WTC11 (cell line): Measurements from ENCODE around the gene APBB1. TPM values are rescaled to one million over a fixed set of nuclear protein-coding genes. Genes with fewer than 3 reads are reported as not detected.

Source experiments
- ATAC-seq: fragments of 200-7000 bp; cut with Tn5 transposase; 2 replicates; pipeline ENCODE4 v1.10.0; 2021; ENCODE audit warnings: mild to moderate bottlenecking, moderate library complexity
- CTCF ChIA-PET: fragments of 300-600 bp; sonication (Branson Sonifier 250); formaldehyde crosslinking; loops from one replicate; lab custom pipeline; 2021; ENCODE audit warnings: antibody characterized with exemption; lab: Charles Lee
- POLR2A ChIA-PET: fragments of 350-600 bp; sonication (Branson Sonifier 250); formaldehyde crosslinking; loops from one replicate; lab custom pipeline; 2021; ENCODE audit warnings: antibody characterized with exemption; lab: Charles Lee
- DNase-seq: peaks from one replicate; pipeline ENCODE4 v3.0.0; 2021; ENCODE audit warnings: low spot score
- H3K27ac Mint-ChIP-seq: 2 replicates; pipeline ENCODE4 v1.8.0; 2021; ENCODE audit warnings: mixed read lengths
- H3K27me3 Mint-ChIP-seq: 2 replicates; pipeline ENCODE4 v1.8.0; 2021; ENCODE audit warnings: low read depth, mild to moderate bottlenecking, moderate library complexity, mixed read lengths
- H3K36me3 Mint-ChIP-seq: 2 replicates; pipeline ENCODE4 v1.8.0; 2021; ENCODE audit warnings: mixed read lengths
- H3K4me1 Mint-ChIP-seq: 2 replicates; pipeline ENCODE4 v1.8.0; 2022; ENCODE audit warnings: mixed read lengths
- H3K4me3 Mint-ChIP-seq: 2 replicates; pipeline ENCODE4 v1.8.0; 2021; ENCODE audit warnings: mild to moderate bottlenecking, moderate library complexity, mixed read lengths
- H3K9me3 Mint-ChIP-seq: 2 replicates; pipeline ENCODE4 v1.8.0; 2021; ENCODE audit warnings: mixed read lengths
- ATF6 ChIP-seq: sonication (generic); formaldehyde crosslinking; IDR thresholded peaks from 2 replicates; pipeline ENCODE4 v1.8.1; 2023; ENCODE audit warnings: mild to moderate bottlenecking, missing genetic modification reagents
- CBFB ChIP-seq: sonication (generic); formaldehyde crosslinking; IDR thresholded peaks from 2 replicates; pipeline ENCODE4 v1.8.1; 2022; ENCODE audit warnings: mild to moderate bottlenecking, low read depth, missing genetic modification reagents
- FOXJ3 ChIP-seq: sonication (generic); formaldehyde crosslinking; IDR thresholded peaks from 2 replicates; pipeline ENCODE4 v1.9.0; 2021; ENCODE audit warnings: missing genetic modification reagents, mild to moderate bottlenecking, borderline replicate concordance
- FOXK1 ChIP-seq: sonication (generic); formaldehyde crosslinking; IDR thresholded peaks from 2 replicates; pipeline ENCODE4 v1.8.0; 2022; ENCODE audit warnings: mild to moderate bottlenecking, moderate library complexity, missing genetic modification reagents
- FOXP1 ChIP-seq: sonication (generic); formaldehyde crosslinking; IDR thresholded peaks from 2 replicates; pipeline ENCODE4 v1.8.0; 2022; ENCODE audit warnings: missing genetic modification reagents, mild to moderate bottlenecking, moderate library complexity, borderline replicate concordance
- JUN ChIP-seq: sonication (generic); formaldehyde crosslinking; IDR thresholded peaks from 2 replicates; pipeline ENCODE4 v1.8.0; 2023; ENCODE audit warnings: mild to moderate bottlenecking, missing genetic modification reagents
- MXD4 ChIP-seq: fragments of 250-450 bp; sonication (Bioruptor Pico); IDR thresholded peaks from 2 replicates; pipeline ENCODE4 v1.8.0; 2021; ENCODE audit warnings: mild to moderate bottlenecking, moderate library complexity, borderline replicate concordance
- NR1H2 ChIP-seq: sonication (generic); formaldehyde crosslinking; IDR thresholded peaks from 2 replicates; pipeline ENCODE4 v1.9.0; 2021; ENCODE audit warnings: mild to moderate bottlenecking, moderate library complexity, missing genetic modification reagents
- NR2C2 ChIP-seq: sonication (generic); formaldehyde crosslinking; IDR thresholded peaks from 2 replicates; pipeline ENCODE4 v1.8.0; 2022; ENCODE audit warnings: mild to moderate bottlenecking, missing genetic modification reagents
- TEAD4 ChIP-seq: sonication (generic); formaldehyde crosslinking; IDR thresholded peaks from 2 replicates; pipeline ENCODE4 v1.8.0; 2022; ENCODE audit warnings: mild to moderate bottlenecking, missing genetic modification reagents
- ZNF121 ChIP-seq: sonication (generic); formaldehyde crosslinking; IDR thresholded peaks from 2 replicates; pipeline ENCODE4 v1.8.0; 2023; ENCODE audit warnings: missing genetic modification reagents
- ZNF263 ChIP-seq: sonication (generic); formaldehyde crosslinking; IDR thresholded peaks from 2 replicates; pipeline ENCODE4 v1.8.1; 2022; ENCODE audit warnings: low read depth, mild to moderate bottlenecking, moderate library complexity, missing genetic modification reagents
- ZNF317 ChIP-seq: sonication (generic); formaldehyde crosslinking; IDR thresholded peaks from 2 replicates; pipeline ENCODE4 v1.8.1; 2023; ENCODE audit warnings: low read depth, mild to moderate bottlenecking, moderate library complexity, missing genetic modification reagents, borderline replicate concordance
- ZNF416 ChIP-seq: fragments of 250-450 bp; sonication (Bioruptor Pico); IDR thresholded peaks from 2 replicates; pipeline ENCODE4 v1.9.0; 2021; ENCODE audit warnings: mild to moderate bottlenecking, inconsistent platforms
- total RNA-seq: library from RNA; stranded (reverse); gene quantifications from 3 replicates; pipeline ENCODE4 v1.2.3, GENCODE V29; 2021
- TF ChIP-seq, protein P1 (sequence below): sonication (generic); formaldehyde crosslinking; IDR thresholded peaks from 2 replicates; pipeline ENCODE4 v1.8.0; 2023; ENCODE audit warnings: missing genetic modification reagents, mild to moderate bottlenecking, borderline replicate concordance
- TF ChIP-seq, protein P2 (sequence below): sonication (generic); formaldehyde crosslinking; IDR thresholded peaks from 2 replicates; pipeline ENCODE4 v1.8.0; 2022; ENCODE audit warnings: mild to moderate bottlenecking, missing genetic modification reagents
- TF ChIP-seq, protein P3 (sequence below): sonication (generic); formaldehyde crosslinking; IDR thresholded peaks from 2 replicates; pipeline ENCODE4 v1.8.1; 2023; ENCODE audit warnings: mild to moderate bottlenecking, missing genetic modification reagents, moderate library complexity
- TF ChIP-seq, protein P4 (sequence below): sonication (generic); formaldehyde crosslinking; IDR thresholded peaks from 2 replicates; pipeline ENCODE4 v1.8.1; 2023; ENCODE audit warnings: mild to moderate bottlenecking, moderate library complexity, missing genetic modification reagents
- TF ChIP-seq, protein P5 (sequence below): sonication (generic); formaldehyde crosslinking; conservative IDR thresholded peaks from 2 replicates; pipeline ENCODE4 v1.8.1; 2022; ENCODE audit warnings: mild to moderate bottlenecking, missing genetic modification reagents
- TF ChIP-seq, protein P6 (sequence below): fragments of 250-450 bp; sonication (Bioruptor Pico); IDR thresholded peaks from 2 replicates; pipeline ENCODE4 v1.9.0; 2021; ENCODE audit warnings: moderate library complexity, mild to moderate bottlenecking, inconsistent platforms, borderline replicate concordance

Gene APBB1
- total RNA-seq, 1 experiment from 2014 or later: 32.1 TPM

- TF ChIP-seq ATF6 (no peak), FOXK1 (CRISPR knock-in tag) (no peak), TEAD4 (CRISPR knock-in tag) (no peak), CBFB (no peak), NR1H2 (CRISPR knock-in tag) (no peak), FOXJ3 (CRISPR knock-in tag) (no peak), JUN (CRISPR knock-in tag) (no peak)
- TF ChIP-seq, protein P1, sequence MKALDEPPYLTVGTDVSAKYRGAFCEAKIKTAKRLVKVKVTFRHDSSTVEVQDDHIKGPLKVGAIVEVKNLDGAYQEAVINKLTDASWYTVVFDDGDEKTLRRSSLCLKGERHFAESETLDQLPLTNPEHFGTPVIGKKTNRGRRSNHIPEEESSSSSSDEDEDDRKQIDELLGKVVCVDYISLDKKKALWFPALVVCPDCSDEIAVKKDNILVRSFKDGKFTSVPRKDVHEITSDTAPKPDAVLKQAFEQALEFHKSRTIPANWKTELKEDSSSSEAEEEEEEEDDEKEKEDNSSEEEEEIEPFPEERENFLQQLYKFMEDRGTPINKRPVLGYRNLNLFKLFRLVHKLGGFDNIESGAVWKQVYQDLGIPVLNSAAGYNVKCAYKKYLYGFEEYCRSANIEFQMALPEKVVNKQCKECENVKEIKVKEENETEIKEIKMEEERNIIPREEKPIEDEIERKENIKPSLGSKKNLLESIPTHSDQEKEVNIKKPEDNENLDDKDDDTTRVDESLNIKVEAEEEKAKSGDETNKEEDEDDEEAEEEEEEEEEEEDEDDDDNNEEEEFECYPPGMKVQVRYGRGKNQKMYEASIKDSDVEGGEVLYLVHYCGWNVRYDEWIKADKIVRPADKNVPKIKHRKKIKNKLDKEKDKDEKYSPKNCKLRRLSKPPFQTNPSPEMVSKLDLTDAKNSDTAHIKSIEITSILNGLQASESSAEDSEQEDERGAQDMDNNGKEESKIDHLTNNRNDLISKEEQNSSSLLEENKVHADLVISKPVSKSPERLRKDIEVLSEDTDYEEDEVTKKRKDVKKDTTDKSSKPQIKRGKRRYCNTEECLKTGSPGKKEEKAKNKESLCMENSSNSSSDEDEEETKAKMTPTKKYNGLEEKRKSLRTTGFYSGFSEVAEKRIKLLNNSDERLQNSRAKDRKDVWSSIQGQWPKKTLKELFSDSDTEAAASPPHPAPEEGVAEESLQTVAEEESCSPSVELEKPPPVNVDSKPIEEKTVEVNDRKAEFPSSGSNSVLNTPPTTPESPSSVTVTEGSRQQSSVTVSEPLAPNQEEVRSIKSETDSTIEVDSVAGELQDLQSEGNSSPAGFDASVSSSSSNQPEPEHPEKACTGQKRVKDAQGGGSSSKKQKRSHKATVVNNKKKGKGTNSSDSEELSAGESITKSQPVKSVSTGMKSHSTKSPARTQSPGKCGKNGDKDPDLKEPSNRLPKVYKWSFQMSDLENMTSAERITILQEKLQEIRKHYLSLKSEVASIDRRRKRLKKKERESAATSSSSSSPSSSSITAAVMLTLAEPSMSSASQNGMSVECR (CRISPR knock-in tag): no peak
- TF ChIP-seq, protein P2, sequence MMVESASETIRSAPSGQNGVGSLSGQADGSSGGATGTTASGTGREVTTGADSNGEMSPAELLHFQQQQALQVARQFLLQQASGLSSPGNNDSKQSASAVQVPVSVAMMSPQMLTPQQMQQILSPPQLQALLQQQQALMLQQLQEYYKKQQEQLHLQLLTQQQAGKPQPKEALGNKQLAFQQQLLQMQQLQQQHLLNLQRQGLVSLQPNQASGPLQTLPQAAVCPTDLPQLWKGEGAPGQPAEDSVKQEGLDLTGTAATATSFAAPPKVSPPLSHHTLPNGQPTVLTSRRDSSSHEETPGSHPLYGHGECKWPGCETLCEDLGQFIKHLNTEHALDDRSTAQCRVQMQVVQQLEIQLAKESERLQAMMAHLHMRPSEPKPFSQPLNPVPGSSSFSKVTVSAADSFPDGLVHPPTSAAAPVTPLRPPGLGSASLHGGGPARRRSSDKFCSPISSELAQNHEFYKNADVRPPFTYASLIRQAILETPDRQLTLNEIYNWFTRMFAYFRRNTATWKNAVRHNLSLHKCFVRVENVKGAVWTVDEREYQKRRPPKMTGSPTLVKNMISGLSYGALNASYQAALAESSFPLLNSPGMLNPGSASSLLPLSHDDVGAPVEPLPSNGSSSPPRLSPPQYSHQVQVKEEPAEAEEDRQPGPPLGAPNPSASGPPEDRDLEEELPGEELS (CRISPR knock-in tag): no peak
Observed at GRCh38 chr11:6351782-6352382, 67.0 kb downstream of the APBB1 start (continued).

GRCh38 chr11:6350486-6350885, 68.4 kb downstream of the APBB1 start:
- H3K9me3 Mint-ChIP-seq: peaks cover 19% of the 10 kb centered on the region
- ATAC-seq (no peak), DNase-seq (no peak)
- TF ChIP-seq ZNF263 (CRISPR knock-in tag): no peak
- TF ChIP-seq, protein P3, sequence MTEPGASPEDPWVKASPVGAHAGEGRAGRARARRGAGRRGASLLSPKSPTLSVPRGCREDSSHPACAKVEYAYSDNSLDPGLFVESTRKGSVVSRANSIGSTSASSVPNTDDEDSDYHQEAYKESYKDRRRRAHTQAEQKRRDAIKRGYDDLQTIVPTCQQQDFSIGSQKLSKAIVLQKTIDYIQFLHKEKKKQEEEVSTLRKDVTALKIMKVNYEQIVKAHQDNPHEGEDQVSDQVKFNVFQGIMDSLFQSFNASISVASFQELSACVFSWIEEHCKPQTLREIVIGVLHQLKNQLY (CRISPR knock-in tag): no peak
- no peak for TF ChIP-seq ZNF416
- no peak for TF ChIP-seq ZNF121
- no peaks in the 10 kb centered on the region for H3K27me3 Mint-ChIP-seq
- H3K36me3 Mint-ChIP-seq: peaks cover 8% of the 10 kb centered on the region
- ChIA-PET POLR2A (no interaction called here), CTCF (interaction anchor here (1.3 to 5.5 kb wide), 4 partner anchors 13 to 52 kb away, joined by 6 to 160 read pairs (median 8); no protein-coding TSS in a partner anchor)
- H3K4me3 Mint-ChIP-seq: no peak overlapping the region
- H3K27ac Mint-ChIP-seq: no peak overlapping the region
- H3K4me1 Mint-ChIP-seq: peaks cover 14% of the 10 kb centered on the region

GRCh38 chr11:6350043-6350442, 68.9 kb downstream of the APBB1 start:
- DNase-seq: no peak
- ATAC-seq: no peak
- H3K27ac Mint-ChIP-seq: no peak overlapping the region
- H3K27me3 Mint-ChIP-seq: no peaks in the 10 kb centered on the region
- H3K4me3 Mint-ChIP-seq: no peak overlapping the region
- peaks cover 14% of the 10 kb centered on the region for H3K4me1 Mint-ChIP-seq
- peaks cover 19% of the 10 kb centered on the region for H3K9me3 Mint-ChIP-seq
- ChIA-PET POLR2A (no interaction called here), CTCF (interaction anchor here (1.7 kb wide), 1 partner anchor 13 kb away, joined by 7 read pairs; no protein-coding TSS in a partner anchor)
- H3K36me3 Mint-ChIP-seq: peaks cover 8% of the 10 kb centered on the region
- TF ChIP-seq MXD4 (no peak), TEAD4 (CRISPR knock-in tag) (no peak), CBFB (no peak), NR2C2 (CRISPR knock-in tag) (no peak), JUN (CRISPR knock-in tag) (no peak), ZNF317 (CRISPR knock-in tag) (no peak), FOXP1 (CRISPR knock-in tag) (no peak)
- TF ChIP-seq, protein P4, sequence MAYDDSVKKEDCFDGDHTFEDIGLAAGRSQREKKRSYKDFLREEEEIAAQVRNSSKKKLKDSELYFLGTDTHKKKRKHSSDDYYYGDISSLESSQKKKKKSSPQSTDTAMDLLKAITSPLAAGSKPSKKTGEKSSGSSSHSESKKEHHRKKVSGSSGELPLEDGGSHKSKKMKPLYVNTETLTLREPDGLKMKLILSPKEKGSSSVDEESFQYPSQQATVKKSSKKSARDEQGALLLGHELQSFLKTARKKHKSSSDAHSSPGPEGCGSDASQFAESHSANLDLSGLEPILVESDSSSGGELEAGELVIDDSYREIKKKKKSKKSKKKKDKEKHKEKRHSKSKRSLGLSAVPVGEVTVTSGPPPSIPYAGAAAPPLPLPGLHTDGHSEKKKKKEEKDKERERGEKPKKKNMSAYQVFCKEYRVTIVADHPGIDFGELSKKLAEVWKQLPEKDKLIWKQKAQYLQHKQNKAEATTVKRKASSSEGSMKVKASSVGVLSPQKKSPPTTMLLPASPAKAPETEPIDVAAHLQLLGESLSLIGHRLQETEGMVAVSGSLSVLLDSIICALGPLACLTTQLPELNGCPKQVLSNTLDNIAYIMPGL: no peak
- TF ChIP-seq, protein P5, sequence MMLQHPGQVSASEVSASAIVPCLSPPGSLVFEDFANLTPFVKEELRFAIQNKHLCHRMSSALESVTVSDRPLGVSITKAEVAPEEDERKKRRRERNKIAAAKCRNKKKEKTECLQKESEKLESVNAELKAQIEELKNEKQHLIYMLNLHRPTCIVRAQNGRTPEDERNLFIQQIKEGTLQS: no peak
- TF ChIP-seq, protein P6, sequence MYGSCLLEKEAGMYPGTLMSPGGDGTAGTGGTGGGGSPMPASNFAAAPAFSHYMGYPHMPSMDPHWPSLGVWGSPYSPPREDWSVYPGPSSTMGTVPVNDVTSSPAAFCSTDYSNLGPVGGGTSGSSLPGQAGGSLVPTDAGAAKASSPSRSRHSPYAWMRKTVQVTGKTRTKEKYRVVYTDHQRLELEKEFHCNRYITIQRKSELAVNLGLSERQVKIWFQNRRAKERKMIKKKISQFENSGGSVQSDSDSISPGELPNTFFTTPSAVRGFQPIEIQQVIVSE: no peak
